Hepatocyte (in vitro differentiated cells): Measurements from ENCODE around the gene SH3BP4. TPM values are rescaled to one million over a fixed set of nuclear protein-coding genes. Genes with fewer than 3 reads are reported as not detected.

Source experiments
- DNase-seq: peaks from one replicate; pipeline ENCODE4 v3.0.0-alpha.2; 2016; ENCODE audit warnings: low spot score
- H2AFZ ChIP-seq: fragments of 200-600 bp; sonication (generic); 2 replicates; pipeline ENCODE4 v1.6.0; 2016; ENCODE audit warnings: antibody characterized with exemption, mild to moderate bottlenecking
- H3K27ac ChIP-seq: fragments of 200-600 bp; sonication (generic); 2 replicates; pipeline ENCODE4 v1.5.1; 2016; ENCODE audit warnings: mild to moderate bottlenecking
- H3K27me3 ChIP-seq: fragments of 200-600 bp; sonication (generic); 2 replicates; pipeline ENCODE4 v1.6.1; 2016
- H3K36me3 ChIP-seq: fragments of 200-600 bp; sonication (generic); replicated peaks from 2 replicates; pipeline ENCODE4 v1.5.1; 2016; ENCODE audit warnings: low read depth; ENCODE audit not compliant: insufficient read depth
- H3K4me1 ChIP-seq: fragments of 200-600 bp; sonication (generic); 2 replicates; pipeline ENCODE4 v1.5.1; 2016; ENCODE audit warnings: mild to moderate bottlenecking, moderate library complexity; ENCODE audit not compliant: insufficient read depth
- H3K4me2 ChIP-seq: fragments of 200-600 bp; sonication (generic); 2 replicates; pipeline ENCODE4 v1.6.0; 2016
- H3K4me3 ChIP-seq: fragments of 200-600 bp; sonication (generic); 2 replicates; pipeline ENCODE4 v1.5.1; 2016; ENCODE audit warnings: mild to moderate bottlenecking
- H3K79me2 ChIP-seq: fragments of 200-600 bp; sonication (generic); 2 replicates; pipeline ENCODE4 v1.6.0; 2017; ENCODE audit warnings: mild to moderate bottlenecking
- H3K9me2 ChIP-seq: fragments of 200-600 bp; sonication (generic); replicated peaks from 2 replicates; pipeline ENCODE4 v1.6.0; 2017; ENCODE audit warnings: mild to moderate bottlenecking; ENCODE audit not compliant: insufficient read depth
- H3K9me3 ChIP-seq: fragments of 200-600 bp; sonication (generic); 2 replicates; pipeline ENCODE4 v1.5.1; 2016; ENCODE audit warnings: low read depth, mild to moderate bottlenecking
- H4K20me1 ChIP-seq: fragments of 200-600 bp; sonication (generic); 2 replicates; pipeline ENCODE4 v1.6.0; 2016; ENCODE audit warnings: mild to moderate bottlenecking; ENCODE audit not compliant: insufficient read depth, poor library complexity, severe bottlenecking
- CTCF ChIP-seq: fragments of 200-600 bp; sonication (generic); IDR thresholded peaks from 2 replicates; pipeline ENCODE4 v1.5.1; 2016; ENCODE audit warnings: antibody characterized with exemption, mild to moderate bottlenecking; ENCODE audit not compliant: poor library complexity
- EZH2 ChIP-seq: fragments of 200-600 bp; sonication (generic); IDR thresholded peaks from 2 replicates; pipeline ENCODE4 v1.6.1; 2016; ENCODE audit warnings: antibody characterized with exemption, mild to moderate bottlenecking, borderline replicate concordance
- EZH2phosphoT487 ChIP-seq: fragments of 200-600 bp; sonication (generic); IDR thresholded peaks from one replicate; pipeline ENCODE4 v1.6.1; 2018; ENCODE audit warnings: antibody characterized with exemption, mild to moderate bottlenecking, low read depth, moderate library complexity; ENCODE audit not compliant: unreplicated experiment, severe bottlenecking
- WGBS: methylation state at CpG from one replicate; pipeline ENCODE4 v1.1.6; 2016; ENCODE audit warnings: low lambda C conversion rate; ENCODE audit errors: missing lambda C conversion rate; 5-methylcytosine and 5-hydroxymethylcytosine counted together
- polyA plus RNA-seq: library from polyadenylated mRNA; unstranded; fragments of >200 nt; fragmentation: Nextera tagmentation; extraction: Ambion mirVana; gene quantifications from 2 replicates; pipeline ENCODE4 v1.2.1, GENCODE V29; 2016
- total RNA-seq: library from RNA; depleted of rRNA; stranded (reverse); fragments of >200 nt; gene quantifications from 2 replicates; pipeline ENCODE4 v1.2.3, GENCODE V29; 2014

SH3BP4 gene
- total and polyA plus RNA-seq, 2 experiments from 2014 or later: 23.3 to 32.0 TPM

DNA sequence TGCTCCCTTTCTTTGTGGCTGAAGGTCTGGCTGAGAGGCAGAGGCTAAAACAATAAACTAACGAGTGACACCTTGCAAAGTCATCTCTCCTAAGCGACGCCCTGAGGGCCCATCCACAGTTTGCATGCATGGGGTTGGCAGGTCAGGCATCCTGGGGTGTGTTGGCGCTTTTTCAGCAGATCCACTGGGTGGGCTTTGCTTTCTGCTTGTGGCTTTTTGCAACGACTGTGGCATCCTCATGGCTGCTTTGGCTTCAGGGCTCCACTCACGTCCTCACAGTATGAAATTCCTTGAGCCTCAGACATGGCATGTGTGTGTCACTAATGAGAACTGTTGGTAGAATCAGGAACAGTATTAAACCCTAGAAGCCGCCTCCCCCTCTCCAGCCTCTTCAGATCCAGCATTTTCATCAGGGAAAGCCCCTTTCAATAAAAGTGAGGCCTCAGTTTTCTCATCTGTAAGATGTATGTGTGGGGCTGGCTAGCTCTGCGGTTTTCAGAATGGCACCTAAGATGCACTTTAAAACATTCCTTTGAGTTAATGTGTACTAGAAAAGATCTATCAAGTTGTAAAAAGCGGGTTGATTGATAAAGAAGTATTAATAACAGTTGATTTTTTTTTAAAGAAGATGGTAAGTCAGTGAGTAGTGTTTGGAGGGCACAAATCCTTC is 72.5 kb downstream of the SH3BP4 start:
- Histone ChIP-seq H3K4me2 (peak overlapping the region; percentile 54), H4K20me1 (peaks cover 6% of the 10 kb centered on the region), H3K4me3 (no peak overlapping the region), H3K27me3 (no peaks in the 10 kb centered on the region), H2AFZ (no peak overlapping the region), H3K4me1 (peaks cover 29% of the 10 kb centered on the region), H3K9me3 (no peaks in the 10 kb centered on the region), H3K27ac (peak overlapping the region; percentile 39), H3K9me2 (no peaks in the 10 kb centered on the region), H3K79me2 (peaks cover 88% of the 10 kb centered on the region), H3K36me3 (no peaks in the 10 kb centered on the region)
- DNase-seq: no peak
- 78% methylated on average over 9 of the region's 9 CpGs for WGBS
- TF ChIP-seq CTCF (no peak), EZH2phosphoT487 (no peak), EZH2 (no peak)

GRCh38 chr2:235024931-235025773 is 73.3 kb downstream of the SH3BP4 start:
- Histone ChIP-seq H3K4me1 (peaks cover 29% of the 10 kb centered on the region), H3K27me3 (no peaks in the 10 kb centered on the region), H3K79me2 (peaks cover 93% of the 10 kb centered on the region), H3K27ac (peak overlapping the region; percentile 39), H3K9me2 (no peaks in the 10 kb centered on the region), H3K4me3 (no peak overlapping the region), H3K4me2 (peak overlapping the region; percentile 54), H3K36me3 (no peaks in the 10 kb centered on the region), H3K9me3 (no peaks in the 10 kb centered on the region), H4K20me1 (peaks cover 15% of the 10 kb centered on the region), H2AFZ (no peak overlapping the region)
- no peak for TF ChIP-seq EZH2
- no peak for TF ChIP-seq CTCF
- TF ChIP-seq EZH2phosphoT487: no peak
- 77% methylated on average over 20 of the region's 20 CpGs for WGBS
- DNase-seq: no peak

- Histone ChIP-seq H3K27ac (peak overlapping the region; percentile 66), H3K4me1 (peaks cover 29% of the 10 kb centered on the region), H3K9me3 (no peaks in the 10 kb centered on the region), H3K36me3 (no peaks in the 10 kb centered on the region), H3K9me2 (no peaks in the 10 kb centered on the region), H4K20me1 (peaks cover 19% of the 10 kb centered on the region), H3K4me2 (no peak overlapping the region), H3K27me3 (no peaks in the 10 kb centered on the region), H3K79me2 (peaks cover 93% of the 10 kb centered on the region), H2AFZ (no peak overlapping the region), H3K4me3 (no peak overlapping the region)
- WGBS: 76% methylated on average over 11 of the region's 11 CpGs
- peak; percentile 38 for DNase-seq
- TF ChIP-seq EZH2phosphoT487: no peak
- no peak for TF ChIP-seq CTCF
- TF ChIP-seq EZH2: no peak
Measured at GRCh38 chr2:235025800-235026536, 74.2 kb downstream of the SH3BP4 start.
